Tibial nerve (tissue), 4 donors: ENCODE results near the gene SYT8. TPM values are rescaled to one million over a fixed set of nuclear protein-coding genes. Genes with fewer than 3 reads are reported as not detected.

Source experiments
- DNase-seq, 2 donors: peaks; one replicate each; pipeline ENCODE4 v3.0.0-alpha.2; 2019; ENCODE audit warnings: low spot score in 2 of 2
- H3K27ac ChIP-seq, 4 donors: fragments of 200-600 bp; sonication (generic) in 3 of 4; one replicate each; pipeline ENCODE4 v1.5.1; 2017 to 2019; ENCODE audit warnings: mild to moderate bottlenecking in 1 of 4
- H3K27me3 ChIP-seq, 2 donors: fragments of 200-600 bp; sonication (generic) in 1 of 2; one replicate each; pipeline versions ENCODE4 v1.5.1 to v1.6.0; 2017 to 2019
- H3K36me3 ChIP-seq, 3 donors: fragments of 200-600 bp; sonication (generic); one replicate each; pipeline ENCODE4 v1.5.1; 2018 to 2019
- H3K4me1 ChIP-seq, 4 donors: fragments of 200-600 bp; sonication (generic) in 3 of 4; one replicate each; pipeline ENCODE4 v1.5.1; 2017 to 2019
- H3K4me3 ChIP-seq, 4 donors: fragments of 200-600 bp; sonication (generic) in 3 of 4; one replicate each; pipeline ENCODE4 v1.5.1; 2017 to 2019; ENCODE audit warnings: mild to moderate bottlenecking in 1 of 4, moderate library complexity in 1 of 4
- H3K9me3 ChIP-seq, 4 donors: fragments of 200-600 bp; sonication (generic) in 3 of 4; one replicate each; pipeline ENCODE4 v1.5.1; 2017 to 2019
- CTCF ChIP-seq, 5 experiments: fragments of 200-600 bp in 3 of 5; fragments of 450-650 bp in 2 of 5; sonication (generic) in 3 of 5; IDR thresholded peaks; one replicate each; pipeline ENCODE4 v1.5.1; 2016 to 2019; ENCODE audit warnings: antibody characterized with exemption in 5 of 5, mild to moderate bottlenecking in 3 of 5, moderate library complexity in 2 of 5
- EP300 ChIP-seq, 2 donors: sonication (generic); formaldehyde crosslinking; IDR thresholded peaks; one replicate each; pipeline ENCODE4 v1.6.1; 2017; ENCODE audit warnings: antibody characterized with exemption in 2 of 2, mild to moderate bottlenecking in 1 of 2
- POLR2A ChIP-seq, 2 donors: fragments of 450-650 bp; IDR thresholded peaks; one replicate each; pipeline ENCODE4 v1.6.1; 2017; ENCODE audit warnings: antibody characterized with exemption in 2 of 2, mild to moderate bottlenecking in 2 of 2, moderate library complexity in 2 of 2
- WGBS, 2 donors: methylation state at CpG; one replicate each; pipeline ENCODE4 v1.1.5; 2018; 5-methylcytosine and 5-hydroxymethylcytosine counted together
- total RNA-seq, 4 donors: library from RNA; depleted of rRNA; stranded (reverse); fragments of >200 nt; gene quantifications; one replicate each; pipeline ENCODE4 v1.1.0, GENCODE V29; 2016

SYT8 gene
- total RNA-seq, 4 donors from 2014 or later: 0.39 to 4.2 (median 1.0) TPM; not detected in 1

- H3K9me3 ChIP-seq: peaks cover 0 to 16% (median 0%) of the 10 kb centered on the region in 4 donors
- TF ChIP-seq EP300 (IDR thresholded peaks at IDR 0.05) (no peak), POLR2A (IDR thresholded peaks at IDR 0.05) (no peak), CTCF (IDR thresholded peaks at IDR 0.05) (no peak)
- WGBS, 2 donors: 81 to 85% methylated on average over 10 of the region's 10 CpGs
- DNase-seq: no peak
- H3K36me3 ChIP-seq: no peaks in the 10 kb centered on the region
- no peak overlapping the region for H3K4me3 ChIP-seq
- H3K27ac ChIP-seq: peak overlapping the region in 1 of 4 donors; percentile 15
- no peaks in the 10 kb centered on the region for H3K4me1 ChIP-seq
- no peaks in the 10 kb centered on the region for H3K27me3 ChIP-seq
Observed at GRCh38 chr11:1814691-1815090, 20.1 kb upstream of the SYT8 start.

GRCh38 chr11:1815311-1815710, 19.5 kb upstream of the SYT8 start:
- WGBS, 2 donors: 67 to 82% methylated on average over 4 to 8 of the region's 8 CpGs
- TF ChIP-seq POLR2A (IDR thresholded peaks at IDR 0.05) (no peak), CTCF (IDR thresholded peaks at IDR 0.05) (no peak), EP300 (IDR thresholded peaks at IDR 0.05) (no peak)
- Histone ChIP-seq H3K9me3 (peaks cover 0 to 16% (median 0%) of the 10 kb centered on the region in 4 donors), H3K4me1 (no peaks in the 10 kb centered on the region), H3K4me3 (no peak overlapping the region), H3K36me3 (no peaks in the 10 kb centered on the region), H3K27me3 (no peaks in the 10 kb centered on the region), H3K27ac (peak overlapping the region in 1 of 4 donors; percentile 15)
- DNase-seq: no peak

GRCh38 chr11:1815751-1816150, 19.0 kb upstream of the SYT8 start:
- 90 to 95% methylated on average over 7 of the region's 7 CpGs for WGBS, 2 donors
- Histone ChIP-seq H3K4me1 (peaks cover 0 to 3% (median 0%) of the 10 kb centered on the region in 4 donors), H3K27me3 (no peaks in the 10 kb centered on the region), H3K9me3 (peaks cover 0 to 16% (median 0%) of the 10 kb centered on the region in 4 donors), H3K36me3 (no peaks in the 10 kb centered on the region), H3K27ac (no peak overlapping the region), H3K4me3 (no peak overlapping the region)
- DNase-seq: no peak
- TF ChIP-seq POLR2A (IDR thresholded peaks at IDR 0.05) (no peak), EP300 (IDR thresholded peaks at IDR 0.05) (no peak), CTCF (IDR thresholded peaks at IDR 0.05) (no peak)

GRCh38 chr11:1817000-1817399, 17.8 kb upstream of the SYT8 start:
- Histone ChIP-seq H3K36me3 (no peaks in the 10 kb centered on the region), H3K4me1 (peaks cover 0 to 6% (median 0%) of the 10 kb centered on the region in 4 donors), H3K27ac (peak overlapping the region in 2 of 4 donors; percentile 34 to 46), H3K27me3 (no peaks in the 10 kb centered on the region), H3K4me3 (no peak overlapping the region), H3K9me3 (peaks cover 0 to 16% (median 0%) of the 10 kb centered on the region in 4 donors)
- TF ChIP-seq EP300 (IDR thresholded peaks at IDR 0.05) (no peak), CTCF (IDR thresholded peaks at IDR 0.05) (no peak), POLR2A (IDR thresholded peaks at IDR 0.05) (no peak)
- WGBS, 2 donors: 69 to 81% methylated on average over 5 of the region's 5 CpGs
- DNase-seq: no peak

GRCh38 chr11:1817511-1817910, 17.3 kb upstream of the SYT8 start:
- no peak for DNase-seq
- Histone ChIP-seq H3K36me3 (no peaks in the 10 kb centered on the region), H3K4me3 (no peak overlapping the region), H3K4me1 (peaks cover 0 to 6% (median 0%) of the 10 kb centered on the region in 4 donors), H3K27me3 (no peaks in the 10 kb centered on the region), H3K9me3 (peaks cover 0 to 16% (median 0%) of the 10 kb centered on the region in 4 donors), H3K27ac (peak overlapping the region in 2 of 4 donors; percentile 34 to 46)
- no peak for TF ChIP-seq POLR2A (IDR thresholded peaks at IDR 0.05)
- no peak for TF ChIP-seq EP300 (IDR thresholded peaks at IDR 0.05)
- no peak for TF ChIP-seq CTCF (IDR thresholded peaks at IDR 0.05)
- WGBS, 2 donors: 54 to 64% methylated on average over 1 of the region's 1 CpG
